GM21360 (cell line): ENCODE results near the gene SLC12A8.

Experiments
- ATAC-seq: cut with Tn5 transposase; IDR thresholded peaks from one replicate; pipeline ENCODE4 v1.9.1; 2021; ENCODE audit warnings: mild to moderate bottlenecking, moderate library complexity; ENCODE audit not compliant: unreplicated experiment

Gene SLC12A8

DNA sequence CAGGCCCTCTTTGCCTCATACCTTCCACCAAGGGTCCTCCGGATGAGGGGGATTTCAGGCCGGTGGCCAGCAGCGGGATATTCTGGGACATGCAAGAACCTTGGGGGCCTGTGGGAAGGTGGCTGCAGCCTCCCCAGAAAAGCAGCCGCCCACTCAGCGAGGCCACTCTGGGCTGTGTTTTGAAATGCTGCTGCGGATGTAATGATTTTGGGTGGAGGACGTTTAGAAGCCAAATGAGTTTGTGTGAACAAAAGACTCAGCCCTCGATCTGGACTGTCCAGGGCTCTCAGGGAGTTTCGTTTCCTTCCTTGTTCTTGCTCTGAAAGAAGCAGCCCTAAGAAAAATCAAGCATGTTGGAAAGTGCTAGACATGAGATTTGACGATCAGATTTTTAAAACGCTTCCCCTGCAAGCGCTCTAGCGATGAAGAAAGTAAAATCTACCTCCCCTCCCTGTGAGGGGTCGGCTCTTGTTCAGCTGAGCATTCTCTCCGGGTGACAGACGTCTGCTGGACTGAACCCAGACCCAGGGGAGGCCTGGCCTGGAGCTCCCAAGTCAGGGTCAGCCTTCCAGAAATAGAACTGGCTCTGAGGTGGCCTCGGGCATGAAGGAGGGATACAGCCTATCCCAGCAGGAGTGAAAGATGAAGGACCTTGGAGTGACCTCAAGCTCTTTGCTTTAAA is 169.7 kb downstream of the SLC12A8 start:
- ATAC-seq: no peak

DNA sequence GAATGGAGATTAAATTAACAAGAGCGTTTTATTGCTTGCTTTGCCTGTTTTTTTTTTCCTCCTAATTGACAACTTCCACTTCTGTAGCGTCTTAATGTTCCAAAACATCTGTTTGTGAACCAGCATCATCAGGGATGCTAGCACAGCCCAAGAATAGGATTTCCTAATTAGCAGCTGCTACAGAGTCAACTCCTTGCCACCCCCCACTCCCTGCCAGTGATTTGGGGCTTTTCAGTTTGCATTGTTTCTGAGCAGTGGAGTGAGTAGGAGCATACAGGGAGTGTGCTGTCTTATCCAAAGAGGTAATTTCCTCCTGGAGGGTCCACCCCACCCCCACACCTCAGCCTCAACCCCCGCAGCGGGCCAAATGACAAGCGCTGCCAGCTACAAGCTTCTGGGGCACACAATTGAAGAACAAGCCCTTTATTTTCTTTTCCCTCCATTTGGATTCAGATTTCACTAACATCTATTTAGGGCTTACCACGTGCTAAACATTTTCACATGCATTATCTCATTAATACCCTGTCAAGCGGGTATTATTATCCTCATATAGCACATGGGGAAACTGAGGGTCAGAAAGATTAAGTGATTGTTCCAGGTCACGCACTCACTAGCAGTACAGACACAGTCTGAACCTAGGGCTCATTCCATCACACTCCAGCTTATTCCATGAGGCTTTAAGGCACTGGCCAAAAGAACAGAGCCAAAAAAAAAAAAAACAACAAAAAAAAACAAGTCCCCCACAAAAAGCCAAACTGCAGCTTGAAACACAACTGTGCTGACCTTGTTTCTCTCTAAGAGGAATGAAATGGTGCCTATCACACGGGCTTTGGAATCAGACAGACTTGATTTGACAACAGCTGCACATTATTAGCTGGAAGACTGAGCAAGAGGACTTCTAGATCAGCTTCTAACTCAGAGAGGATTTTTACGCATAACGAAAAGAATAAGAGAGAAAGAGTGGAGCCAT is 173.1 kb downstream of the SLC12A8 start:
- no peak for ATAC-seq

DNA sequence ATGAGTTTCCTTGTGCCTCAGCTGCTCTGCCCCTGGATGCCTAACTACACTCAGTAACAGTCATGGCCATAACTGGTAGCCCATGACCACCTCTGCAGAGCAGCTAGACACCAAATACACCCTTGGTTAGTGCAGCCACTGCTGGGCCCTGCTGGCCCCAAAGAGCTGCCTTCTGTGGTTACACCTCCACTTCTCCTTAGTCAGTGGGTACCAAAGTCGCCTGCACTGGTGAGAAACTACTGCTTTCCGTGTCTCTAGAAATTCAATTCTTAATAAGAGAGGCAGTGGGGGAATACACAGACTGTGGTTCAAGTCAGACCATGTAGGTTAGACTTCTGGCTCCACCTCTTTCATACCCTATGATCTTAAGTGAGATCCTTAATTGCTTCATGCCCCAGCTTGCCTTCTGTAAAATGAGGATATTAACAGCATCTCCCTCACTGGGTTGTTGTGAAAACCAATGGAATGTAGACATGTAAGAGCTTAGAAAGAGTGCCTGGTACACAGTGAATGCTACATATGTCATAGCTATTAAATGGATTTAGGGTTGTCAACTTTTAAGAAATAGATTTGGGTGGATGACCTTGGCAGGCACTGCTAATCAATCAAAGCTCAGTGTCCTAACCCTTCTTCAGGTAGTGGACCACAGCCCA is 174.9 kb downstream of the SLC12A8 start:
- ATAC-seq: no peak

DNA sequence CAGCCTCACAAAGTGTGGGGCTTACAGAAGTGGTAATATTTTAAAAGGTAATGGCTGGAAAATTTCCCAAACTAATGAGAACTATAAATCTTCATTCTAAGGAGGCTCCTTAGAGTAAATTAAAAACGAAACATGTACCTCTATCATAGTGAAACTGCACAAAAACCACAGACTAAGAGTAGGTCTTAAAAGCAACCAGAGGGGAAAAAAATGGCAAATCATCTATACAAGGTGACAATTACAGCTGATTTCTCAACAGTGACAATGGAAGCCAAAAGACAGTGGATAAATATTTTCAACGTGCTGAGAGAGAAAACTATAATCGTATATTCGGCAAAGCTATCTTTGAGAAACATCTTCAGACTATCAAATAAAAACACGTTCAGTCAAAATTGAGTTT is 177.3 kb downstream of the SLC12A8 start:
- ATAC-seq: peak; percentile 67

DNA sequence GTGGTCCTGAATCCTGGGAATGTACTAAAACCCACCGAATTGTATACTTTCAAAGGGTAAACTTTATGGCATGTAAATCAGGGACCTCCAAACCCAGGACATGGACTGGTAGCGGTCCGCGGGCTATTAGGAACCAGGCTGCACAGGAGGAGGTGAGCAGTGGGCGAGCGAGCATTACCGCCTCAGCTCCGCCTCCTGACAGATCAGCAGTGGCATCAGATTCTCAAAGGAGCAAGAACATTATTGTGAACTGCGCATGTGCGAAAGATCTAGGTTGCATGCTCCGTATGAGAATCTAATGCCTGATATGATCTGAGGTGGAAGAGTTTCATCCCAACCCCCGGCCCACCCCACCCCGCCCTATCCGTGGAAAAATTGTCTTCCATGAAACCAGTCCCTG is 178.9 kb downstream of the SLC12A8 start:
- ATAC-seq: no peak

DNA sequence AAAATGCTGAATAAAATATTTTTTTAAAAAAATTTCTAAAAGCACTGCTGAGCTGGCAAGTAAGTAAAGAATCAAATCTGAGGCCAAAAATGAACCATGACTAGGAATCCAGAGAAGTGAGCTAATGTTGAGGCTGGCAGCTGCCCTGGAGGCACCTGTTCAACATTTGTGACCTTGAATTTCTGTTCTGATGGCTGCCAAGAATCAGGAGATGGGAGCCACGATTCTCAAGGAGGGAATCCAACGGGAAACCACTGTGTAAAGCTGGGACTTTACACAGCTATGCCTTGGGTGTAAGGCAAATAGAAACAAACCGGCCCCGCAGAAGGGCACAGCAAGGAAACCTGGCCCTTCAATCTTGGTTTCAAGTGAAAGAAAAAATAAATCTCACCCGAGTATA is 179.4 kb downstream of the SLC12A8 start:
- no peak for ATAC-seq

DNA sequence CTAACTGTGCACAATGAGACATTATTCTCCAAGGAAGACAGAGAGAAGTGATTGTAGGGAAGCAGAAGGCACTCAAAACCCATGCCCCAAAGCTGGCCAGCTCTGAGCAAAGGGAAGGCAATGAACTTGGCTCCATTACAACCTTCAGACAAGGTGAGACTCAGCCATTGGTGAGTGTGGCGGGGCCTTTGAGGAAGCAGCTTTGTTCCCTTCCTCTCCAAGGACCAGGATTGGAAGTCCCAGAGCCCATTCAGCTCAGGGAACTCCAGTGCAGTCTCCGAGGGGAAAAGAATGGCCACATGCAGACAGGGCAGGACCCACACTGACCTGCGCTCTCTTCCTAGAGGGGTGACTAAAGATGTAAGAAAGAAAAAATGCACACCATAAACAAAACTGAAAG is 179.9 kb downstream of the SLC12A8 start:
- no peak for ATAC-seq
